ENCODE data around the gene OXNAD1.
"Not testable (repeated sequence)": the region's sequence is repeated elsewhere in the genome, so short reads cannot be mapped to it uniquely, and the experiment has no call there.

The OXNAD1 gene

GRCh38 chr3:16304061-16305010 lies 39.3 kb downstream of the OXNAD1 start:
- no peak for DNase-seq

- DNase-seq = peak; percentile 39 to 59
Observed at GRCh38 chr3:16305111-16305541, 40.1 kb downstream of the OXNAD1 start.

GRCh38 chr3:16307832-16308531 lies 43.0 kb downstream of the OXNAD1 start:
- DNase-seq = no peak

- no peak for DNase-seq
Observed at GRCh38 chr3:16308727-16309126, 43.7 kb downstream of the OXNAD1 start.

- DNase-seq = peak; percentile 46 to 78
Observed at GRCh38 chr3:16309558-16309957, 44.5 kb downstream of the OXNAD1 start.

GRCh38 chr3:16310486-16310885 lies 45.5 kb downstream of the OXNAD1 start:
- not testable (repeated sequence) for DNase-seq

GRCh38 chr3:16311960-16312451 lies 47.0 kb downstream of the OXNAD1 start:
- peak; percentile 47 to 70 for DNase-seq

GRCh38 chr3:16313886-16314645 lies 49.1 kb downstream of the OXNAD1 start:
- DNase-seq = no peak

GRCh38 chr3:16315623-16316022 lies 50.6 kb downstream of the OXNAD1 start:
- no peak for DNase-seq

- DNase-seq = no peak
Observed at GRCh38 chr3:16316396-16316795, 51.4 kb downstream of the OXNAD1 start.

GRCh38 chr3:16316847-16317560 lies 52.0 kb downstream of the OXNAD1 start:
- no peak for DNase-seq

GRCh38 chr3:16317561-16317945 lies 52.5 kb downstream of the OXNAD1 start:
- DNase-seq = no peak

GRCh38 chr3:16318176-16318575 lies 53.2 kb downstream of the OXNAD1 start:
- no peak for DNase-seq

GRCh38 chr3:16319307-16319706 lies 54.3 kb downstream of the OXNAD1 start:
- peak; percentile 75 to 87 for DNase-seq

GRCh38 chr3:16319723-16320122 lies 54.7 kb downstream of the OXNAD1 start:
- no peak for DNase-seq

GRCh38 chr3:16320711-16321110 lies 55.7 kb downstream of the OXNAD1 start:
- no peak for DNase-seq

- DNase-seq = no peak
Observed at GRCh38 chr3:16322189-16322588, 57.2 kb downstream of the OXNAD1 start.

GRCh38 chr3:16323737-16324136 lies 58.7 kb downstream of the OXNAD1 start:
- DNase-seq = no peak

- DNase-seq = no peak
Observed at GRCh38 chr3:16325850-16326249, 60.8 kb downstream of the OXNAD1 start.

- no peak for DNase-seq
Observed at GRCh38 chr3:16326724-16327349, 61.8 kb downstream of the OXNAD1 start.

- no peak for DNase-seq
Observed at GRCh38 chr3:16328124-16328523, 63.1 kb downstream of the OXNAD1 start.
